Liver (tissue), 3 donors: ENCODE data around the gene CHCHD1.

Source experiments
- GABPA ChIP-seq, 2 donors: IDR thresholded peaks in 1 of 2; conservative IDR thresholded peaks in 1 of 2; 2 replicates each; pipeline ENCODE4 v1.6.1; 2016; ENCODE audit warnings: antibody characterized with exemption in 2 of 2, mild to moderate bottlenecking in 1 of 2, moderate library complexity in 1 of 2
- JUND ChIP-seq, 2 donors: IDR thresholded peaks; 2 replicates each; pipeline ENCODE4 v1.6.1; 2016; ENCODE audit warnings: antibody characterized with exemption in 2 of 2
- RAD21 ChIP-seq, 2 donors: IDR thresholded peaks; 2 replicates each; pipeline ENCODE4 v1.6.1; 2016; ENCODE audit warnings: antibody characterized with exemption in 2 of 2, mild to moderate bottlenecking in 2 of 2
- TAF1 ChIP-seq: conservative IDR thresholded peaks from 2 replicates; pipeline ENCODE4 v1.6.1; 2016; ENCODE audit warnings: antibody characterized with exemption, mild to moderate bottlenecking
- YY1 ChIP-seq: IDR thresholded peaks from 2 replicates; pipeline ENCODE4 v1.6.1; 2016; ENCODE audit warnings: antibody characterized with exemption, mild to moderate bottlenecking
- TF ChIP-seq, protein P1 (sequence below): fragments of 150-350 bp; IDR thresholded peaks from 2 replicates; pipeline ENCODE4 v1.5.1; 2017; ENCODE audit warnings: improper control_type of control experiment, low read depth, low read length; ENCODE audit not compliant: missing input control
- TF ChIP-seq, protein P2 (sequence below): IDR thresholded peaks from 2 replicates; pipeline ENCODE4 v1.6.1; 2016; ENCODE audit warnings: antibody characterized with exemption, mild to moderate bottlenecking
- TF ChIP-seq, protein P3 (sequence below): IDR thresholded peaks from 2 replicates; pipeline ENCODE4 v1.6.1; 2016; ENCODE audit warnings: antibody characterized with exemption
- TF ChIP-seq, protein P4 (sequence below): IDR thresholded peaks from 2 replicates; pipeline ENCODE4 v1.6.1; 2016; ENCODE audit warnings: antibody characterized with exemption
- donor health status: healthy.
- donor health status: healthy.

DNA sequence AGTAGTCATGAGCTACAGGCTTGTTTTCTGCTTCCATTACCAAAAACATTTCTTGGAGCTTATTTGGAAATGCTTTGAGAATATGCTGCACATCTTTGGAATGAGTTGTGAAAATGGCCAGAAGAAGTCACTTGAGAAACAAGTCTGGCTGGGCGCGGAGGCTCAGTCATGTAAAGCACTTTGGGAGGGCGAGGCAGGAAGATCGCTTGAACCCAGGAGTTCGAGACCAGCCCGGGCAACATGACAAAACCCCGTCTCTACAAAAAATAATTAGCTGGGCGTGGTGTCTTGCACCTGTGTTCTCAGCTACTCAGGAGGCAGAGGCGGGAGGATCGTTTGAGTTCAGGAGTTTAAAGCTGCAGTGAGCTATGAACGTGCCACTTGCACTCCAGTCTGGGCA lies 882 bp upstream of the CHCHD1 start:
- TF ChIP-seq, protein P1, sequence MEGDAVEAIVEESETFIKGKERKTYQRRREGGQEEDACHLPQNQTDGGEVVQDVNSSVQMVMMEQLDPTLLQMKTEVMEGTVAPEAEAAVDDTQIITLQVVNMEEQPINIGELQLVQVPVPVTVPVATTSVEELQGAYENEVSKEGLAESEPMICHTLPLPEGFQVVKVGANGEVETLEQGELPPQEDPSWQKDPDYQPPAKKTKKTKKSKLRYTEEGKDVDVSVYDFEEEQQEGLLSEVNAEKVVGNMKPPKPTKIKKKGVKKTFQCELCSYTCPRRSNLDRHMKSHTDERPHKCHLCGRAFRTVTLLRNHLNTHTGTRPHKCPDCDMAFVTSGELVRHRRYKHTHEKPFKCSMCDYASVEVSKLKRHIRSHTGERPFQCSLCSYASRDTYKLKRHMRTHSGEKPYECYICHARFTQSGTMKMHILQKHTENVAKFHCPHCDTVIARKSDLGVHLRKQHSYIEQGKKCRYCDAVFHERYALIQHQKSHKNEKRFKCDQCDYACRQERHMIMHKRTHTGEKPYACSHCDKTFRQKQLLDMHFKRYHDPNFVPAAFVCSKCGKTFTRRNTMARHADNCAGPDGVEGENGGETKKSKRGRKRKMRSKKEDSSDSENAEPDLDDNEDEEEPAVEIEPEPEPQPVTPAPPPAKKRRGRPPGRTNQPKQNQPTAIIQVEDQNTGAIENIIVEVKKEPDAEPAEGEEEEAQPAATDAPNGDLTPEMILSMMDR, result no peak
- TF ChIP-seq, protein P2, sequence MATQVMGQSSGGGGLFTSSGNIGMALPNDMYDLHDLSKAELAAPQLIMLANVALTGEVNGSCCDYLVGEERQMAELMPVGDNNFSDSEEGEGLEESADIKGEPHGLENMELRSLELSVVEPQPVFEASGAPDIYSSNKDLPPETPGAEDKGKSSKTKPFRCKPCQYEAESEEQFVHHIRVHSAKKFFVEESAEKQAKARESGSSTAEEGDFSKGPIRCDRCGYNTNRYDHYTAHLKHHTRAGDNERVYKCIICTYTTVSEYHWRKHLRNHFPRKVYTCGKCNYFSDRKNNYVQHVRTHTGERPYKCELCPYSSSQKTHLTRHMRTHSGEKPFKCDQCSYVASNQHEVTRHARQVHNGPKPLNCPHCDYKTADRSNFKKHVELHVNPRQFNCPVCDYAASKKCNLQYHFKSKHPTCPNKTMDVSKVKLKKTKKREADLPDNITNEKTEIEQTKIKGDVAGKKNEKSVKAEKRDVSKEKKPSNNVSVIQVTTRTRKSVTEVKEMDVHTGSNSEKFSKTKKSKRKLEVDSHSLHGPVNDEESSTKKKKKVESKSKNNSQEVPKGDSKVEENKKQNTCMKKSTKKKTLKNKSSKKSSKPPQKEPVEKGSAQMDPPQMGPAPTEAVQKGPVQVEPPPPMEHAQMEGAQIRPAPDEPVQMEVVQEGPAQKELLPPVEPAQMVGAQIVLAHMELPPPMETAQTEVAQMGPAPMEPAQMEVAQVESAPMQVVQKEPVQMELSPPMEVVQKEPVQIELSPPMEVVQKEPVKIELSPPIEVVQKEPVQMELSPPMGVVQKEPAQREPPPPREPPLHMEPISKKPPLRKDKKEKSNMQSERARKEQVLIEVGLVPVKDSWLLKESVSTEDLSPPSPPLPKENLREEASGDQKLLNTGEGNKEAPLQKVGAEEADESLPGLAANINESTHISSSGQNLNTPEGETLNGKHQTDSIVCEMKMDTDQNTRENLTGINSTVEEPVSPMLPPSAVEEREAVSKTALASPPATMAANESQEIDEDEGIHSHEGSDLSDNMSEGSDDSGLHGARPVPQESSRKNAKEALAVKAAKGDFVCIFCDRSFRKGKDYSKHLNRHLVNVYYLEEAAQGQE, result no peak
- TF ChIP-seq GABPA (IDR thresholded peaks at IDR 0.05 in 1 of 2, conservative IDR thresholded peaks at IDR 0.05 in 1 of 2) (no peak), RAD21 (IDR thresholded peaks at IDR 0.05) (no peak), TAF1 (no peak), JUND (IDR thresholded peaks at IDR 0.05) (no peak), YY1 (no peak)
- TF ChIP-seq, protein P3, sequence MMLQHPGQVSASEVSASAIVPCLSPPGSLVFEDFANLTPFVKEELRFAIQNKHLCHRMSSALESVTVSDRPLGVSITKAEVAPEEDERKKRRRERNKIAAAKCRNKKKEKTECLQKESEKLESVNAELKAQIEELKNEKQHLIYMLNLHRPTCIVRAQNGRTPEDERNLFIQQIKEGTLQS, result no peak
- TF ChIP-seq, protein P4, sequence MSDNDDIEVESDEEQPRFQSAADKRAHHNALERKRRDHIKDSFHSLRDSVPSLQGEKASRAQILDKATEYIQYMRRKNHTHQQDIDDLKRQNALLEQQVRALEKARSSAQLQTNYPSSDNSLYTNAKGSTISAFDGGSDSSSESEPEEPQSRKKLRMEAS, result no peak
